ENCODE data around the gene COG2.
"Not testable (repeated sequence)": the region's sequence is repeated elsewhere in the genome, so short reads cannot be mapped to it uniquely, and the experiment has no call there.

The COG2 gene

DNA sequence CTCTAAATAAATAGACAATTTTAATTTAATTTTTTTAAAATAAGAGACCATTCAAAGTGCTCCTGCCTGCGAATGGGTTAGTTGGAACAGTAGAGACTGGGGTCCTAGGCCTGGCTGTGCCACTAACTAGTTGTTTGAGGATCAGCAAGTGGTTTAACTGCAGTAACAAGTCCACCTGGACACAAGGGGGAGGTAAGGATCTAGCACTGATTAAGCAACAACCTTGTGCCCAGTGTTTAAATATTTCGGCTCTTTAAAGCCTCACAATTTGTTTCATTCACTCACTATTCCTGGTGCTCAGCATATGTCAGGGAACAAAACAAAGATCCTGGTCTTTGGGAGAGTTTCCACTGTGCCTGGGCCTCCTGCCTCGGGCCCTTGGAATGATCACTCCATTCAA, 73.2 kb downstream of the COG2 start:
- DNase-seq (ENCODE audit: low spot score) = no peak

DNA sequence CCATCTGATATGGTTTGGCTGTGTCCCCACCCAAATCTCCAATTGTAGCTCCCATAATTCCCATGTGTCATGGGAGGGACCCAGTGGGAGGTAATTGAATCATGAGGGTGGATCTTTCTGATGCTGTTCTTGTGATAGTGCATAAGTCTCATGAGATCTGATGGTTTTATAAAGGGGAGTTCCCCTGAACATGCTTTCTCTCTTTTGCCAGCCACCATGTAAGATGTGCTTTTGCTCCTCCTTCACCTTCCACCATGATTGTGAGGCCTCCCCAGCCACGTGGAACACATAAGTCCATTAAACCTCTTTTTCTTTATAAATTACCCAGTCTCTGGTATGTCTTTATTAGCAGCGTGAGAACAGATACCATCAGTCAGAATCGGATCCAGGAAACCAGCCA, 74.2 kb downstream of the COG2 start:
- not testable (repeated sequence) for DNase-seq (ENCODE audit: low spot score)

DNA sequence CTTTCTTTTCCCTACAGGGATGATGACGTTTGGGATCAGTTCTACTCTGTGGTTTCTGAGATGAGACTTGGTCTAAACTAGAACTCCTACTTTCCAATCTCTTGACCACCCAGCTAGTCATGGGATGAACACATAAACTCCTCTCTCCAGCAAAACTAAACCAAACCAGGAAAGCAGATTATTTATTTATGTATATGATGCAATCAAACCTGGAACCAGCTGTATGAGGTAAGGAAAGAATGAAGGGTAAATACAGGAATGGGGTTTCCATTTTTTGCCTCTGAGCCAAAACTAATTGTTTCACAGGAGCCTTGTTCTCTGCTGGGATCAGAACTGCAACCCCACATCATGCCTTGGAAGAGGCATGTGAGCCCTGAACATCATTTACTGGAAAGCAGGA, 75.0 kb downstream of the COG2 start:
- DNase-seq (ENCODE audit: low spot score) = no peak

DNA sequence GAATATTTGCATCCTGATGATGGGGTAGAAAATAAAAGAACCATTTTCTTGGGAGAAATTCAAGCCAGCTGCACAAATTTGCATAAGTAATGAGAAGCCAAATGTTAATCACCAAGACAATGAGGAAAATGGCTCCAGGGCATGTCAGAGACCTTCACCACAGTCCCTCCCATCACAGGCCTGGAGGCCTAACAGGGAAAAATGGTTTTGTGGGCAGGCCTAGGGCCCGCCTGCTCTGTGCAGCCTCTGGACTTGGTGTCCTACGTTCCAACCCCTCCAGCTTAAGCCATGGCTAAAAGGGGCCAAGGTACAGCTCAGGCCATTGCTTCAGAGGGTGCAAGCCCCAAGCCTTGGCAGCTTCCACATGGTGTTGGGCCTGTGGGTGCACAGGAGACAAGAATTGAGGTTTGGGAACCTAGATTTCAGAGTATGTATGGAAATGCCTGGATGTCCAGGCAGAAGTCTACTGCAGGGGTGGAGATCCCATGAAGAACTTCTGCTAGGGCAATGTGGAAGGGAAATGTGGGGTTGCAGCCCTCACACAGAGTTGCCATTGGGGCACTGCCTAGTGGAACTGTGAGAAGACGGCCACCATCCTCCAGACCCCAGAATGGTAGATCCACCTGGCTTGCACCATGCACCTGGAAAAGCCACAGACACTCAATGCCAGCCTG, 79.7 kb downstream of the COG2 start:
- not testable (repeated sequence) for DNase-seq (ENCODE audit: low spot score)

DNA sequence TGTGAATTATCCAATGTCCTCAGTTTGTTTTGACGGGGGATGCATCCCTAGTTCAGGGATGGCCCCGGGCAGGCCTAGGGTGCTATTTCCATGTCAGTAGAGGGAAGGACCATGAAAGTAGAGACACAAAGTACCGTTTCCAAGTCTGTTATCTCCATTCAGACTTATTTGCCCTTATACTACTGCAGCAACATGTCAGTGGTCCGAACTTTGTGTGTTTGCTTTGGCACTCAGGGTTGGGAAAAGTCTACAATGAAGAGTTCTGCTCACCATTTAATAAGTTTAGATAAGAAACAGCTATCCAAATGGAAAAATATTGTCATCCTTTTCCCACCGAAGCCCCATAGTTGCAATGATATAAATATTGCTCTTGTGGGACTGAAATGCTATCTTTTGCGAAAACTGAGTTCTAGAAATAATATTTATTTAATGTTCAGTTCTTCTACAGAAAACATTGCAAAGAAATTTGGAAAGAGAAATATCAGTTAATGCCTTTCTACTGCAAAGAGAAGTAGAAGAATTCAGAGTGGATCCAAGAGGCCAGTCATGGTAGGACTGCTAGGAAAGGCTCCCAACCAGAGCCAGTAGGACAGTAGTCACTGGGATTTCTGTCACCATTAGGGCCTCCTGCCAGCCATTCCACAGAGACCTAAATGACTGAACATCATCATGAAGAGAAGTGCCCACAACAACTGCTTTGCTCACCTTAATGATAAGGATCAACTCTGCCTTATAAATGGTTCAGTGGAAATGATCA, 83.2 kb downstream of the COG2 start:
- no peak for DNase-seq (ENCODE audit: low spot score)

DNA sequence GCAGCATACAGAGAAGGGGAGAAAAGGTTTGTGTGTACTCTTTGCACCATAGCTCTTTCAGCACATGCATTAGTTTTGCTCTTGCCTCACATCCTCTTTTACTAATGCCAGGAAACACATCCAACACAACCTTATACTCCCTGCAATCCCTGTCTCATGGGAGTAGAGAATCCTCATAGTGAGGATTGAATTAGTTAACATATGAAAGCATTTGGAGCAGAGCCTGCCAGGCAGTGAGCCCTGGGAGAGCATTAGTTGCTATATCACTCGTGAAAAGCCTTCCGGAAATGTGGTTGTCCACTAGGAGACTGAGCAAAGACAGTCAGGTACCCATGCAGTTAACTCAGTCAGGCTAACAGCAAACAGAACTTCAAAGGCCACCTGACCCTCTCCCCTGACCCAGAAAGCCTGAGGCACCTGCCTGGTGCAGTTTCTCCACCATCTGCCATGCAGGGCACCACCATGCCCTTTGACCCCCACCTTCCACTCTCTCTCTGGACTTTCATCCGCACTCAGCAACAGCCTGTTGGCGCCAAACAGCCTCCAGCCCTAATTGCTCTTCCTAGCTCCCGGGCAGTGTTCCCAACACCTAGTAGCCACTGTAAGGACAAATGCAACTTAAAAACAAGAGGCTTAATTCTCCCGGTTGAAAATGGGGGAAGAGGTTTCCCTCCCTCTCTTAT, 86.6 kb downstream of the COG2 start:
- no peak for DNase-seq (ENCODE audit: low spot score)

DNA sequence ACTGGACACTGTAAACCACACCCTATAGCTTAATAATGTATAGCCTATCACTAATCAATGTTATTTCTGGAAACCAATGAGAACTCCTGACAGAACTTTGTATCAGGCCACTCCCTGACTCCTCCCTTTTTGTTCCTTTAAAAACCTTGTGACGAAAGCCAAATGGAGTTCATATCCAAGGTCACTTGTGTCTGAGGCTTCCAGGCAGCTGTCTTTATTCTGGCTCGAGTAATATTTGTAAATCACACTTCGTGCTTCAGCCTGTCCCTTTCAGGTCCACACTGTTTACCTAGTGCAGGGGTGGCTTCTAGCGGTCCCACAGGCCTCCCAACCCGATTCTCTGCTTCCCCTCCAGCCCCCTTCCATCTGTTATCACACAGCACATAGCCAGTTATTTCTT, 88.7 kb downstream of the COG2 start:
- no peak for DNase-seq (ENCODE audit: low spot score)

DNA sequence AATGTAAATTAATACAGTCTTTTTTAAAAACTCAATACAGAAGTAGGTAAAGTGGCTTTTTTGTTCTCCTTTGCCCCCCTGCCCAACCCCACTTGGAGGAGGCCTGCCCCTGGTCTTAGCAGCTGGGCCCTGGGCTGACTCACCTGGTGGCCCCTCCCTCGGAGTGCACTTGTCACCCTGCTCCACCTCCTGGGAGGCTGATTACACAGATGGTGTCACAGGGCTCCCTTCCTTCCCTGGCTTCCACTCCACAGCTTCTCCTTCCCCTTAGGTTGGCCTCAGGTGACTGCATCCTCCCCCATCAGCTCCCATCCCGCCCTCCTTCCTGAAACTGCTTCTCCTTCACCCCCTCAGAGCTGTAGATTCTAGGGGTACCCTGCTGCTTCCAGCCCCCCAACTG, 93.2 kb downstream of the COG2 start:
- DNase-seq (ENCODE audit: low spot score) = no peak

DNA sequence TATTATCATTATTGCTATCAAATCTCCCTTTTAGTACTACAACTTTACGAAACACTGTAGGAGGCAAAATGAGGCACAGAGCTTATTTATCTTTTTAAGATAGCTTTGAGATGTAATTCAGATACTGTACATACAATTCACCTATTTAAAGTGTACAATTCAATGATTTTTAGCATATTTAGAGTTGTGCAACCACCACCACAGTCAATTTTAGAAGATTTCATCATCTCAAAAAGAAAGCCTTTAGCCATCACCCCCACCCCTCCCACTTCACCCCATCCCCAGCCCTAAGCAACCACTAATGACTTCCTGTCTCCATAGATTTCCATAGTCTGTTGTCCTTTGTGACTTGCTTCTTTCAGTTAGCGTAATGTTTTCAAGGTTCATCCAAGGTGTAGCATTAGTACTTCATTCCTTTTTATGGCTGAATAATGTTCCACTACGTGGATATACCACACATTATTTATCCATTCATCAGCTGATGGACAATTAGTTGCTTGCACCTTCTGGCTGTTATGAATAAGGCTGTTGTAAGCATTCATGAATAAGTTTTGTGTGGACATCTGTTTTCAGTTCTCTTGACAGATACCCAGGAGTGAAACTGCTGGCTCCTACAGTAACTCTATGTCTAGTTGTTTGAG, 95.5 kb downstream of the COG2 start:
- no peak for DNase-seq (ENCODE audit: low spot score)

DNA sequence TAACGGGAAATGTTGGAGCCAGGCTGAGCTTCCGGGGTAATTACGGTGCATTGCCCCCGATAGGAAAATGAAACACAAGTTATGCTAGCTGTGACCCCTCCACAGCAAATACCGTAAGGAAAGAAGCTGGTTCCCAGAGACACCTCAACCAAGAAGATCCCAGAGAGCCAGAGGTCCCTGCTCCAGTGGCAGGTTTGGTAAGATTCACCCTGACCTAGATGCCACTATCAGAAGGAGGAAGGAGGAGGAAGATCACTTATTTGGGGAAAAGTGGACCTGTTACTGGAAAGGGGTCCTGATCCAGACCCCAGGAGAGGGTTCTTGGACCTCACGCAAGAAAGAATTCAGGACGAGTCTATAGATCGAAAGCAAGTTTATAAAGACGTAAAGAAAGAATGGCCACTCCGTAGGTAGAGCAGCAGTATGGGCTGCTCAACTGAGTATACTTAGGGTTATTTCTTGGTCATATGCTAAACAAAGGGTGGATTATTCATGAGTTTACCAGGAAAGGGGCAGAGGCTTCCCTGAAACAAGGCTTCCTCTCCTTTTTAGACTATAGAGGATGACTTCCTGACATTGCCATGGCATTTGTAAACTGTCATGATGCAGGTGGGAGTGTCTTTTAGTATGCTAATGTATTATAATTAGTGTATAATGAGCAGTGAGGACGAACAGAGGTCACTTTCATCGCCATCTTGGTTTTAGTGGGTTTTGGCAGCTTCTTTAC, 97.4 kb downstream of the COG2 start:
- DNase-seq (ENCODE audit: low spot score) = no peak
